ENCODE results near the gene QPRT.
"Not testable (repeated sequence)": the region's sequence is repeated elsewhere in the genome, so short reads cannot be mapped to it uniquely, and the experiment has no call there.

Gene QPRT

GRCh38 chr16:29678691-29679267 is at the start of gene QPRT:
Gene QPRT (plus strand): TSS chr16:29679180. CDS start chr16:29679198, 18 bp downstream.
- DNase-seq (ENCODE audit: low read depth in 2 of 2), result no peak

- DNase-seq (ENCODE audit: low read depth in 2 of 2), result not testable (repeated sequence)
These were observed 49.7 kb upstream of the QPRT start for GRCh38 chr16:29629318-29629717.

GRCh38 chr16:29631658-29632057 is 47.3 kb upstream of the QPRT start:
- not testable (repeated sequence) for DNase-seq (ENCODE audit: low read depth in 2 of 2)

GRCh38 chr16:29635902-29636301 is 43.1 kb upstream of the QPRT start:
- not testable (repeated sequence) for DNase-seq (ENCODE audit: low read depth in 2 of 2)

- not testable (repeated sequence) for DNase-seq (ENCODE audit: low read depth in 2 of 2)
These were observed 42.6 kb upstream of the QPRT start for GRCh38 chr16:29636368-29636767.

- DNase-seq (ENCODE audit: low read depth in 2 of 2), result not testable (repeated sequence)
These were observed 40.2 kb upstream of the QPRT start for GRCh38 chr16:29638751-29639150.

GRCh38 chr16:29641561-29641960 is 37.4 kb upstream of the QPRT start:
- no peak for DNase-seq (ENCODE audit: low read depth in 2 of 2)

- no peak for DNase-seq (ENCODE audit: low read depth in 2 of 2)
These were observed 35.4 kb upstream of the QPRT start for GRCh38 chr16:29643596-29643995.

GRCh38 chr16:29644338-29644857 is 34.6 kb upstream of the QPRT start:
- no peak for DNase-seq (ENCODE audit: low read depth in 2 of 2)

- DNase-seq (ENCODE audit: low read depth in 2 of 2), result no peak
These were observed 33.8 kb upstream of the QPRT start for GRCh38 chr16:29644973-29645693.

GRCh38 chr16:29645694-29646187 is 33.2 kb upstream of the QPRT start:
- no peak for DNase-seq (ENCODE audit: low read depth in 2 of 2)

- DNase-seq (ENCODE audit: low read depth in 2 of 2), result no peak
These were observed 32.0 kb upstream of the QPRT start for GRCh38 chr16:29646947-29647346.

- DNase-seq (ENCODE audit: low read depth in 2 of 2), result no peak
These were observed 29.1 kb upstream of the QPRT start for GRCh38 chr16:29649588-29650494.

GRCh38 chr16:29650771-29651170 is 28.2 kb upstream of the QPRT start:
- no peak for DNase-seq (ENCODE audit: low read depth in 2 of 2)

- DNase-seq (ENCODE audit: low read depth in 2 of 2), result no peak
These were observed 27.1 kb upstream of the QPRT start for GRCh38 chr16:29651774-29652349.

- no peak for DNase-seq (ENCODE audit: low read depth in 2 of 2)
These were observed 25.5 kb upstream of the QPRT start for GRCh38 chr16:29653471-29653870.

GRCh38 chr16:29653890-29654289 is 25.1 kb upstream of the QPRT start:
- not testable (repeated sequence) for DNase-seq (ENCODE audit: low read depth in 2 of 2)

- no peak for DNase-seq (ENCODE audit: low read depth in 2 of 2)
These were observed 22.1 kb upstream of the QPRT start for GRCh38 chr16:29656688-29657523.

- no peak for DNase-seq (ENCODE audit: low read depth in 2 of 2)
These were observed 20.3 kb upstream of the QPRT start for GRCh38 chr16:29658705-29659104.

GRCh38 chr16:29662000-29662728 is 16.8 kb upstream of the QPRT start:
- no peak for DNase-seq (ENCODE audit: low read depth in 2 of 2)
